GM15510 (cell line): Measurements from ENCODE around the gene FAM240A.

Experiments used
- POLR2A ChIP-seq: IDR thresholded peaks from 3 replicates; pipeline ENCODE4 v1.6.1; 2011; ENCODE audit warnings: borderline replicate concordance; ENCODE audit not compliant: insufficient read length; ENCODE audit errors: extremely low read depth

The FAM240A gene

GRCh38 chr3:46672349-46672695 is 60.0 kb downstream of the FAM240A start:
- TF ChIP-seq POLR2A = no peak

- TF ChIP-seq POLR2A = no peak
These were observed 61.1 kb downstream of the FAM240A start for GRCh38 chr3:46673151-46674030.

- no peak for TF ChIP-seq POLR2A
These were observed 61.9 kb downstream of the FAM240A start for GRCh38 chr3:46674031-46674845.

DNA sequence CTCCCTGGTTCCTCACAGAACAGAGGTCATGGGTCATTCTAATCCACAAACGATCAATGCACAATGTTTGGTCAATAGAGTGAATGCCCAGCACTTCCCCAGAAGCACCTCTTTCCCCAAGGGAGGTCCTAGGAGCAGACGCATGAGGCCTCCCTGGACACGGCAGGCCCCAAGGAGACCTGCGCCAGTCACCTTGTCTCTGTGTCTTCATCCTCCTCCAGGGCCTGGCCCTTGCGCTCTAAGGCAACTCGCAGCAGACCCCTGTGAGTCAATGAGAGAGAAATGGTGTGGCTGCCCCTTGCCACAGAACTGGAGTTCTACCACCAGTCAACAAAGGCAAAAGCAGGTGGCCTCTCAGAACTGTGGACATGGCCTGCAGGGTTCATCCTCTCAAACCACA is 63.1 kb downstream of the FAM240A start:
- TF ChIP-seq POLR2A = no peak
